Erythroblast (primary cell): Measurements from ENCODE around the gene C15orf39.

Experiments
- GATA1 ChIP-seq: IDR thresholded peaks from 2 replicates; pipeline ENCODE4 v1.6.1; 2011; ENCODE audit warnings: low read depth, mild to moderate bottlenecking, control low read depth, low read length, moderate library complexity
- POLR2A ChIP-seq: IDR thresholded peaks from 2 replicates; pipeline ENCODE4 v1.6.1; 2011; ENCODE audit warnings: mild to moderate bottlenecking, low read length

GRCh38 chr15:75197062-75197630 is 4.5 kb upstream of the C15orf39 start:
- no peak for TF ChIP-seq POLR2A
- TF ChIP-seq GATA1: no peak
